Psoas muscle (tissue), 8 donors: ENCODE results near the gene FEV. TPM values are rescaled to one million over a fixed set of nuclear protein-coding genes. Genes with fewer than 3 reads are reported as not detected.

ENCODE experiments used
- ATAC-seq, 4 donors: fragments of 200-7000 bp; cut with Tn5 transposase; one replicate each; pipeline ENCODE4 v1.9.1; 2020; ENCODE audit warnings: moderate library complexity in 3 of 4, mild to moderate bottlenecking in 2 of 4
- DNase-seq, 2 donors: peaks; one replicate each; pipeline ENCODE4 v3.0.0-alpha.2; 2020
- H3K27ac ChIP-seq: fragments of 200-600 bp; one replicate; pipeline ENCODE4 v1.8.0; 2022
- H3K27me3 ChIP-seq, 3 donors: fragments of 200-600 bp in 1 of 3; one replicate each; pipeline versions ENCODE4 v1.6.1 to v1.8.0; 2013 to 2022; ENCODE audit warnings: low read length in 2 of 3, mild to moderate bottlenecking in 2 of 3, moderate library complexity in 1 of 3; ENCODE audit not compliant: insufficient read depth in 3 of 3
- H3K36me3 ChIP-seq, 2 donors: fragments of 200-600 bp in 1 of 2; one replicate each; pipeline versions ENCODE4 v1.6.1 to v1.8.0; 2013 to 2022; ENCODE audit warnings: low read depth in 1 of 2, mild to moderate bottlenecking in 1 of 2, moderate library complexity in 1 of 2; ENCODE audit not compliant: insufficient read depth in 1 of 2
- H3K4me1 ChIP-seq: fragments of 200-600 bp; one replicate; pipeline ENCODE4 v1.8.0; 2022
- H3K4me3 ChIP-seq: fragments of 200-600 bp; one replicate; pipeline ENCODE4 v1.8.0; 2022; ENCODE audit warnings: mild to moderate bottlenecking
- H3K9me3 ChIP-seq: fragments of 200-600 bp; one replicate; pipeline ENCODE4 v1.8.0; 2022
- CTCF ChIP-seq: fragments of 200-600 bp; IDR thresholded peaks from one replicate; pipeline ENCODE4 v1.8.0; 2022; ENCODE audit warnings: antibody characterized with exemption
- WGBS, 3 donors: extraction: QIAGEN DNeasy Blood & Tissue Kit; methylation state at CpG; one replicate each; pipeline versions ENCODE4 v1.1.6 to v1.1.7; 2013; 5-methylcytosine and 5-hydroxymethylcytosine counted together
- intact Hi-C, 2 donors: fragments of 100-400 bp; cut with DNase I; formaldehyde crosslinking; loops; one replicate each; pipeline versions ENCODE4 v1.11.0 to v1.14.2; 2022
- polyA plus RNA-seq, 3 donors: library from polyadenylated mRNA; stranded (reverse); fragments of 200-250 nt; gene quantifications; one replicate each; pipeline ENCODE4 v1.2.3, GENCODE V29; 2013
- total RNA-seq, 4 donors: library from RNA; stranded (reverse); fragmentation: NEBNext Ultra II Directional in 2 of 4; extraction: Animal tissue kit (Norgen Biotek cat#: 25700) in 2 of 4; gene quantifications; one replicate each; pipeline versions ENCODE4 v1.2.1 to v1.2.4, GENCODE V29; 2021 to 2023
- donor health status: healthy with polysubstance abuse.
- donor health status: DM: no; HTN: no; CAD: no; lungs with moderate emphysema.
- donor health status: Bipolar disorder and iron deficiency.
- donor health status: healthy.
- donor health status: DM: yes; HTN: yes; CAD: no.
- donor health status: DM: no; HTN: no; CAD: no.
- donor health status: DM: no; HTN: no; CAD: no.
- donor health status: DM: yes; HTN: yes; CAD: no.

Gene FEV
- total and polyA plus RNA-seq, 7 donors = not detected

GRCh38 chr2:218990052-218990451 lies 5.1 kb upstream of the FEV start:
- Histone ChIP-seq H3K36me3 (no peaks in the 10 kb centered on the region), H3K9me3 (no peaks in the 10 kb centered on the region), H3K4me1 (peaks cover 12% of the 10 kb centered on the region), H3K27ac (no peak overlapping the region), H3K4me3 (no peak overlapping the region), H3K27me3 (peaks cover 0 to 98% (median 51%) of the 10 kb centered on the region in 3 donors)
- DNase-seq (no peak), ATAC-seq (no peak)
- intact Hi-C loops = no loop called here
- TF ChIP-seq CTCF = no peak
- WGBS, 3 donors = 5 to 13% (median 13%) methylated on average over 7 to 9 of the region's 9 CpGs

GRCh38 chr2:218988650-218989049 lies 3.7 kb upstream of the FEV start:
- no peaks in the 10 kb centered on the region for H3K9me3 ChIP-seq
- DNase-seq (peak in 1 of 2 donors; percentile 19), ATAC-seq (no peak)
- H3K4me1 ChIP-seq = peaks cover 13% of the 10 kb centered on the region
- no peak for TF ChIP-seq CTCF
- intact Hi-C loops = no loop called here
- no peaks in the 10 kb centered on the region for H3K36me3 ChIP-seq
- 24 to 40% (median 35%) methylated on average over 2 of the region's 2 CpGs for WGBS, 3 donors
- peaks cover 0 to 100% (median 52%) of the 10 kb centered on the region in 3 donors for H3K27me3 ChIP-seq
- H3K27ac ChIP-seq = no peak overlapping the region
- no peak overlapping the region for H3K4me3 ChIP-seq

GRCh38 chr2:218988164-218988563 lies 3.2 kb upstream of the FEV start:
- intact Hi-C loops = no loop called here
- WGBS, 3 donors = 32 to 37% (median 33%) methylated on average over 3 of the region's 3 CpGs
- no peaks in the 10 kb centered on the region for H3K36me3 ChIP-seq
- H3K4me1 ChIP-seq = peaks cover 8% of the 10 kb centered on the region
- H3K27ac ChIP-seq = no peak overlapping the region
- no peak for DNase-seq
- no peak for TF ChIP-seq CTCF
- H3K27me3 ChIP-seq = peaks cover 0 to 100% (median 52%) of the 10 kb centered on the region in 3 donors
- no peak overlapping the region for H3K4me3 ChIP-seq
- H3K9me3 ChIP-seq = no peaks in the 10 kb centered on the region
- no peak for ATAC-seq

- no peak overlapping the region for H3K27ac ChIP-seq
- no peak overlapping the region for H3K4me3 ChIP-seq
- peaks cover 12% of the 10 kb centered on the region for H3K4me1 ChIP-seq
- 40 to 59% (median 53%) methylated on average over 4 of the region's 4 CpGs for WGBS, 3 donors
- peaks cover 0 to 100% (median 45%) of the 10 kb centered on the region in 3 donors for H3K27me3 ChIP-seq
- no peak for TF ChIP-seq CTCF
- intact Hi-C loops = no loop called here
- ATAC-seq (no peak), DNase-seq (no peak)
- H3K36me3 ChIP-seq = no peaks in the 10 kb centered on the region
- no peaks in the 10 kb centered on the region for H3K9me3 ChIP-seq
Observed at GRCh38 chr2:218986148-218986761, 1.3 kb upstream of the FEV start.
